Kidney epithelial cell (primary cell): ENCODE results near the gene SYNJ1. TPM values are rescaled to one million over a fixed set of nuclear protein-coding genes. Genes with fewer than 3 reads are reported as not detected.

Experiments used
- DNase-seq: peaks from one replicate; pipeline ENCODE4 v3.0.0-alpha.2; 2010; ENCODE audit warnings: low read depth
- H3K27me3 ChIP-seq: 2 replicates; pipeline ENCODE4 v1.6.0; 2011; ENCODE audit warnings: low read length; ENCODE audit not compliant: control insufficient read depth, insufficient read depth
- H3K36me3 ChIP-seq: 2 replicates; pipeline ENCODE4 v1.5.1; 2011; ENCODE audit warnings: low read length; ENCODE audit not compliant: control insufficient read depth, insufficient read depth
- H3K4me3 ChIP-seq: 2 replicates; pipeline ENCODE4 v1.5.1; 2011; ENCODE audit warnings: low read depth, mild to moderate bottlenecking, control low read depth, low read length
- CTCF ChIP-seq: IDR thresholded peaks from 2 replicates; pipeline ENCODE4 v1.5.1; 2011; ENCODE audit warnings: mild to moderate bottlenecking, moderate library complexity, low read length, control low read depth, inconsistent platforms; ENCODE audit not compliant: insufficient read depth, poor library complexity, severe bottlenecking
- total RNA-seq: library from RNA; depleted of rRNA; stranded (reverse); fragments of >200 nt; gene quantifications from 2 replicates; pipeline ENCODE4 v1.2.3, GENCODE V29; 2015

The SYNJ1 gene
- total RNA-seq, 1 donor from 2014 or later, result 3.5 TPM

- DNase-seq, result no peak
- H3K36me3 ChIP-seq, result no peaks in the 10 kb centered on the region
- H3K4me3 ChIP-seq, result no peak overlapping the region
- TF ChIP-seq CTCF, result no peak
- no peaks in the 10 kb centered on the region for H3K27me3 ChIP-seq
Observed at GRCh38 chr21:32693581-32693980, 34.2 kb downstream of the SYNJ1 start.

- Histone ChIP-seq H3K4me3 (no peak overlapping the region), H3K36me3 (no peaks in the 10 kb centered on the region), H3K27me3 (no peaks in the 10 kb centered on the region)
- TF ChIP-seq CTCF, result no peak
- no peak for DNase-seq
Observed at GRCh38 chr21:32690085-32690484, 37.7 kb downstream of the SYNJ1 start.

- DNase-seq, result no peak
- H3K4me3 ChIP-seq, result no peak overlapping the region
- no peaks in the 10 kb centered on the region for H3K27me3 ChIP-seq
- no peaks in the 10 kb centered on the region for H3K36me3 ChIP-seq
- TF ChIP-seq CTCF, result no peak
Observed at GRCh38 chr21:32687643-32688345, 40.0 kb downstream of the SYNJ1 start.

GRCh38 chr21:32682696-32683474, 44.9 kb downstream of the SYNJ1 start:
- no peak for TF ChIP-seq CTCF
- DNase-seq, result no peak
- Histone ChIP-seq H3K27me3 (no peaks in the 10 kb centered on the region), H3K4me3 (no peak overlapping the region), H3K36me3 (no peaks in the 10 kb centered on the region)

GRCh38 chr21:32674731-32675130, 53.1 kb downstream of the SYNJ1 start:
- TF ChIP-seq CTCF, result no peak
- H3K36me3 ChIP-seq, result no peaks in the 10 kb centered on the region
- DNase-seq, result no peak
- no peak overlapping the region for H3K4me3 ChIP-seq
- H3K27me3 ChIP-seq, result no peaks in the 10 kb centered on the region
